ENCODE data around the gene POMGNT2.

Gene POMGNT2

DNA sequence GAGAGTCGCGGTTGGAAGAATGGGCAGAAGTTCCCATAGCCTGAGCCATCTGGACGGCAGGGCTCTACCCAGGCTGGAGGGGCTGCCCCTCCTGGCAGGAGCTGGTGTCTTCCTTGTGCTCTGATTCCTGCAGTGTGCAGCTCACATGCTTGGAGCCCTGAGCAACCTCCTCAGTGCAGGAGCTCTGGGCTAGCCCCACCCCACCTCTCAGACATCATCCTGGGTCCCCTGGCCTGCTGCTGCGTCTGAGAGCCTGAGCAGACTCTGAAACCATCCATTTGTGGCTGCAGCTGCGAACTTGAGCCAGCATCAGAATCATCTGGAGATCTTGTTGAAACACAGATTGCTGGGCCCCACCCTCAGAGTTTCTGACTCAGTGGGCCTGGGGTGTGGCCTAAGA is 42.8 kb downstream of the POMGNT2 start:
- ChIA-PET CTCF (no interaction called here), POLR2A (no interaction called here)
- DNase-seq (ENCODE audit: extremely low spot score), result no peak
- no peak for TF ChIP-seq CTCF (IDR thresholded peaks at IDR 0.05; ENCODE audit: control extremely low read depth, extremely low read depth, low read depth, missing control alignments)

GRCh38 chr3:43062564-43063040 is 43.3 kb downstream of the POMGNT2 start:
- DNase-seq (ENCODE audit: extremely low spot score), result no peak
- POLR2A ChIA-PET, result no interaction called here
- TF ChIP-seq CTCF (IDR thresholded peaks at IDR 0.05; ENCODE audit: control extremely low read depth, extremely low read depth, low read depth, missing control alignments), result no peak
- CTCF ChIA-PET, result no interaction called here

GRCh38 chr3:43062040-43062563 is 43.8 kb downstream of the POMGNT2 start:
- no peak for TF ChIP-seq CTCF (IDR thresholded peaks at IDR 0.05; ENCODE audit: control extremely low read depth, extremely low read depth, low read depth, missing control alignments)
- POLR2A ChIA-PET, result no interaction called here
- no peak for DNase-seq (ENCODE audit: extremely low spot score)
- CTCF ChIA-PET, result no interaction called here

- ChIA-PET CTCF (no interaction called here), POLR2A (no interaction called here)
- TF ChIP-seq CTCF (IDR thresholded peaks at IDR 0.05; ENCODE audit: control extremely low read depth, extremely low read depth, low read depth, missing control alignments), result no peak
- no peak for DNase-seq (ENCODE audit: extremely low spot score)
These were observed 44.6 kb downstream of the POMGNT2 start for GRCh38 chr3:43061101-43061895.

- DNase-seq (ENCODE audit: extremely low spot score), result no peak
- CTCF ChIA-PET, result no interaction called here
- no peak for TF ChIP-seq CTCF (IDR thresholded peaks at IDR 0.05; ENCODE audit: control extremely low read depth, extremely low read depth, low read depth, missing control alignments)
- POLR2A ChIA-PET, result no interaction called here
These were observed 46.4 kb downstream of the POMGNT2 start for GRCh38 chr3:43059456-43059855.

- no peak for TF ChIP-seq CTCF (IDR thresholded peaks at IDR 0.05; ENCODE audit: control extremely low read depth, extremely low read depth, low read depth, missing control alignments)
- ChIA-PET CTCF (no interaction called here), POLR2A (no interaction called here)
- no peak for DNase-seq (ENCODE audit: extremely low spot score)
These were observed 49.8 kb downstream of the POMGNT2 start for GRCh38 chr3:43055806-43056770.

All from GM10248 (cell line).